MM.1S (cell line): ENCODE data around the gene RPL12.

Experiments used
- DNase-seq: peaks from one replicate; pipeline ENCODE4 v3.0.0-alpha.2; 2015
- H2AFZ ChIP-seq: fragments of 300-600 bp; sonication (generic); 2 replicates; pipeline ENCODE4 v1.6.0; 2016; ENCODE audit warnings: antibody characterized with exemption, low read length
- H3F3A ChIP-seq: fragments of 300-600 bp; sonication (generic); 2 replicates; pipeline ENCODE4 v1.6.1; 2016; ENCODE audit warnings: mild to moderate bottlenecking, antibody characterized with exemption, low read length, moderate library complexity, mixed read lengths; ENCODE audit not compliant: insufficient read depth
- H3K27ac ChIP-seq: fragments of 300-600 bp; sonication (generic); 2 replicates; pipeline ENCODE4 v1.5.1; 2016; ENCODE audit warnings: mild to moderate bottlenecking, low read length
- H3K27me3 ChIP-seq: fragments of 300-600 bp; sonication (generic); replicated peaks from 2 replicates; pipeline ENCODE4 v1.6.0; 2016; ENCODE audit warnings: low read length; ENCODE audit not compliant: insufficient read depth
- H3K36me3 ChIP-seq: fragments of 300-600 bp; sonication (generic); replicated peaks from 2 replicates; pipeline ENCODE4 v1.6.1; 2016; ENCODE audit warnings: mild to moderate bottlenecking, low read length, mixed read lengths; ENCODE audit not compliant: insufficient read depth
- H3K4me1 ChIP-seq: fragments of 300-600 bp; sonication (generic); 2 replicates; pipeline ENCODE4 v1.6.1; 2016; ENCODE audit warnings: low read length, mixed read lengths
- H3K4me2 ChIP-seq: fragments of 300-600 bp; sonication (generic); 2 replicates; pipeline ENCODE4 v1.6.0; 2016; ENCODE audit warnings: low read depth, low read length
- H3K4me3 ChIP-seq: fragments of 300-600 bp; sonication (generic); 2 replicates; pipeline ENCODE4 v1.5.1; 2016; ENCODE audit warnings: low read length, mixed read lengths
- H3K79me2 ChIP-seq: fragments of 300-600 bp; sonication (generic); 2 replicates; pipeline ENCODE4 v1.6.1; 2016; ENCODE audit warnings: mixed run types, low read length, mixed read lengths
- H3K9ac ChIP-seq: fragments of 300-600 bp; sonication (generic); 2 replicates; pipeline ENCODE4 v1.6.1; 2016; ENCODE audit warnings: low read length, mixed read lengths
- H3K9me2 ChIP-seq: fragments of 300-600 bp; sonication (generic); replicated peaks from 2 replicates; pipeline ENCODE4 v1.6.1; 2016; ENCODE audit warnings: mild to moderate bottlenecking, low read length, mixed read lengths; ENCODE audit not compliant: insufficient read depth
- H3K9me3 ChIP-seq: fragments of 300-600 bp; sonication (generic); replicated peaks from 2 replicates; pipeline ENCODE4 v1.6.1; 2016; ENCODE audit warnings: mild to moderate bottlenecking, low read length, mixed read lengths; ENCODE audit not compliant: insufficient read depth
- H4K20me1 ChIP-seq: fragments of 300-600 bp; sonication (generic); 2 replicates; pipeline ENCODE4 v1.6.1; 2016; ENCODE audit warnings: mild to moderate bottlenecking, low read length, moderate library complexity, mixed read lengths; ENCODE audit not compliant: insufficient read depth
- EZH2 ChIP-seq: fragments of 300-600 bp; sonication (generic); optimal IDR thresholded peaks from 2 replicates; pipeline ENCODE3; 2017; ENCODE audit warnings: low read depth, mild to moderate bottlenecking, antibody characterized with exemption, low read length, mixed read lengths
- EZH2phosphoT487 ChIP-seq: fragments of 300-600 bp; sonication (generic); IDR thresholded peaks from 2 replicates; pipeline ENCODE4 v1.6.1; 2018; ENCODE audit warnings: antibody characterized with exemption, low read length
- TF ChIP-seq, protein P1 (sequence below): fragments of 300-600 bp; sonication (generic); IDR thresholded peaks from 2 replicates; pipeline ENCODE4 v1.5.1; 2016; ENCODE audit warnings: antibody characterized with exemption, low read length, mixed read lengths

The RPL12 gene

DNA sequence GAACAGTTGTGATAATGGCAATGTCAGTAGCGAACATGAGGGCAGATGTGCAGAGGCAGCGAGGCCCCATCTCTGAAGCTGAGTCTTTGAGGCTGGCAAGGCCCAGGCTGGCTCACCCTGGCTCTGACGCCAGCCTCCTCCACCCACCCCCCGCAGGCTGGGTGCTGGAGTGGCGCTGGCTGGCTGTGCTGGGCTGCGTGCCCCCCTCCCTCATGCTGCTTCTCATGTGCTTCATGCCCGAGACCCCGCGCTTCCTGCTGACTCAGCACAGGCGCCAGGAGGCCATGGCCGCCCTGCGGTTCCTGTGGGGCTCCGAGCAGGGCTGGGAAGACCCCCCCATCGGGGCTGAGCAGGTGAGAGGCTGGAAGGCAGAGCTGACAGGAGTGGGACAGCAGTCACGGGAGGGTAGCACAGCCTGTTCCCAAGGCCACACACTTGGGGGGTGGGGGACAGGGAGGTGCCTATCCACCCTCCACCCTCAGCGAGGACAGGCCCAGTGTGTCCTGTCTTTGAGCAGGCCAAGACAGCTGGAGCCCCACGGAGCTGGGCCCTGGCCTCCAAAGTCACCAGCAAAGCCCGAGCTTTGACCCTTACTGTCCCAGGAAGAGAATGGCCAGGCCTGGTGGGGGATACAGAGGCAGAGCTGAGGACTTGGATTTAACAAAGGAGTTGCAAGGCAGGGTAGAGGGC is 48.7 kb downstream of the RPL12 start:
- no peak overlapping the region for H2AFZ ChIP-seq
- H3K9me3 ChIP-seq, result no peaks in the 10 kb centered on the region
- TF ChIP-seq, protein P1, sequence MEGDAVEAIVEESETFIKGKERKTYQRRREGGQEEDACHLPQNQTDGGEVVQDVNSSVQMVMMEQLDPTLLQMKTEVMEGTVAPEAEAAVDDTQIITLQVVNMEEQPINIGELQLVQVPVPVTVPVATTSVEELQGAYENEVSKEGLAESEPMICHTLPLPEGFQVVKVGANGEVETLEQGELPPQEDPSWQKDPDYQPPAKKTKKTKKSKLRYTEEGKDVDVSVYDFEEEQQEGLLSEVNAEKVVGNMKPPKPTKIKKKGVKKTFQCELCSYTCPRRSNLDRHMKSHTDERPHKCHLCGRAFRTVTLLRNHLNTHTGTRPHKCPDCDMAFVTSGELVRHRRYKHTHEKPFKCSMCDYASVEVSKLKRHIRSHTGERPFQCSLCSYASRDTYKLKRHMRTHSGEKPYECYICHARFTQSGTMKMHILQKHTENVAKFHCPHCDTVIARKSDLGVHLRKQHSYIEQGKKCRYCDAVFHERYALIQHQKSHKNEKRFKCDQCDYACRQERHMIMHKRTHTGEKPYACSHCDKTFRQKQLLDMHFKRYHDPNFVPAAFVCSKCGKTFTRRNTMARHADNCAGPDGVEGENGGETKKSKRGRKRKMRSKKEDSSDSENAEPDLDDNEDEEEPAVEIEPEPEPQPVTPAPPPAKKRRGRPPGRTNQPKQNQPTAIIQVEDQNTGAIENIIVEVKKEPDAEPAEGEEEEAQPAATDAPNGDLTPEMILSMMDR, result no peak
- no peaks in the 10 kb centered on the region for H3K27me3 ChIP-seq
- no peak overlapping the region for H3K9ac ChIP-seq
- no peak overlapping the region for H3K27ac ChIP-seq
- no peaks in the 10 kb centered on the region for H3K36me3 ChIP-seq
- H4K20me1 ChIP-seq, result no peaks in the 10 kb centered on the region
- peaks cover 12% of the 10 kb centered on the region for H3K79me2 ChIP-seq
- no peaks in the 10 kb centered on the region for H3K9me2 ChIP-seq
- peaks cover 5% of the 10 kb centered on the region; the same call in 1 of the 2 replicates for H3K4me1 ChIP-seq
- no peaks in the 10 kb centered on the region for H3F3A ChIP-seq
- DNase-seq, result no peak
- H3K4me2 ChIP-seq, result no peak overlapping the region
- no peak overlapping the region for H3K4me3 ChIP-seq

GRCh38 chr9:127399736-127400269 is 51.4 kb downstream of the RPL12 start:
- Histone ChIP-seq H3F3A (no peaks in the 10 kb centered on the region), H3K4me2 (no peak overlapping the region), H3K27ac (no peak overlapping the region), H4K20me1 (no peaks in the 10 kb centered on the region), H3K9ac (no peak overlapping the region), H3K27me3 (no peaks in the 10 kb centered on the region), H3K36me3 (no peaks in the 10 kb centered on the region), H3K9me2 (no peaks in the 10 kb centered on the region), H2AFZ (no peak overlapping the region), H3K4me1 (peaks cover 14% of the 10 kb centered on the region), H3K79me2 (peaks cover 12% of the 10 kb centered on the region), H3K9me3 (no peaks in the 10 kb centered on the region), H3K4me3 (no peak overlapping the region)
- no peak for TF ChIP-seq EZH2
- TF ChIP-seq EZH2phosphoT487, result no peak
- TF ChIP-seq, protein P1, result no peak
- no peak for DNase-seq

DNA sequence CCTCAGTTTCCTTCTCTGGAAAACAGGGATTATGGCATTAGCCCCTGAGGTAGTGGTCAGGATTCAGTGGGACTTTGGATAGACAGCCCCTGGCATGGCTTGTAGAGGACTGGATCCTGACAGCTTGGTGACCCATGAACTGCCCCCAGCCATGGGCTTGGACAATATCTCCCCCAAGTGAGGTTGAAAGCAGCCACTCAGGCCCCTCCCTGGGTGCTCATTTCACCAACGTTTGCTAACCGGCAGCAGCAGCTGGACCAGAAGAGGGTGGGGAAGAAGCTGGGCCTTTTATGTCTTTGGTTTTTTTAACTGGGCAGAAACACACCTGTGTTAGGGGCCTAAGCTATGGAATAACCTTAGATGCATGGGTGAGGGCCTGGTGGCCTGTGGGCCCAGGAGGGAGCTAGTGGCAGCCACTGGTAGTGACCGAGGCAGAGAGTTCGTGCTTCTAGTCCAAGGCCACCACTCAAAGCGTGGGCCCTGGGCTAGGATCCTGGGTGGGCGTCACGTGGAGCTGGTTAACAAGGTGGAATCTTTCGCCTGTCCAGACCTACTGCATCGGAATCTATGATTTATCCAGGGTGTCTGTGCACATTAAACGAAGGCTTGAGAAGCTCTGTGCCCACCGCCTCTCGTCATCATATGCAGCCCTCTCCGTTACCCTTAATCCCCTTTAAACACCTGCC is 52.3 kb downstream of the RPL12 start:
- no peak overlapping the region for H3K27ac ChIP-seq
- TF ChIP-seq EZH2 (no peak), EZH2phosphoT487 (no peak)
- TF ChIP-seq, protein P1, result no peak

More for the DNA sequence above, 52.3 kb downstream of the RPL12 start:
- no peaks in the 10 kb centered on the region for H3K36me3 ChIP-seq
- H3K79me2 ChIP-seq, result peaks cover 12% of the 10 kb centered on the region
- H3K9ac ChIP-seq, result no peak overlapping the region
- H3K9me2 ChIP-seq, result no peaks in the 10 kb centered on the region
- peaks cover 14% of the 10 kb centered on the region for H3K4me1 ChIP-seq
- no peak overlapping the region for H3K4me3 ChIP-seq
- no peaks in the 10 kb centered on the region for H4K20me1 ChIP-seq
- no peak for DNase-seq
- no peaks in the 10 kb centered on the region for H3F3A ChIP-seq
- H3K27me3 ChIP-seq, result no peaks in the 10 kb centered on the region
- no peaks in the 10 kb centered on the region for H3K9me3 ChIP-seq
- H3K4me2 ChIP-seq, result no peak overlapping the region
- H2AFZ ChIP-seq, result no peak overlapping the region
